ENCODE data around the gene WNT7B.

- TF ChIP-seq CTCF (IDR thresholded peaks at IDR 0.05): no peak
- no peak for TF ChIP-seq POLR2AphosphoS5 (IDR thresholded peaks at IDR 0.05)
These were observed 96.0 kb downstream of the WNT7B start for GRCh38 chr22:45880716-45881523.
